22Rv1 (cell line): Measurements from ENCODE around the gene PRDM9.
"Not testable (repeated sequence)": the region's sequence is repeated elsewhere in the genome, so short reads cannot be mapped to it uniquely, and the experiment has no call there.

ENCODE experiments used
- ZFX ChIP-seq: fragments of 450-650 bp; IDR thresholded peaks from 2 replicates; pipeline ENCODE4 v1.6.1; 2017; ENCODE audit warnings: antibody characterized with exemption, borderline replicate concordance
- TF ChIP-seq, protein P1 (sequence below): fragments of 450-650 bp; IDR thresholded peaks from 2 replicates; pipeline ENCODE4 v1.5.1; 2017; ENCODE audit warnings: mild to moderate bottlenecking

DNA sequence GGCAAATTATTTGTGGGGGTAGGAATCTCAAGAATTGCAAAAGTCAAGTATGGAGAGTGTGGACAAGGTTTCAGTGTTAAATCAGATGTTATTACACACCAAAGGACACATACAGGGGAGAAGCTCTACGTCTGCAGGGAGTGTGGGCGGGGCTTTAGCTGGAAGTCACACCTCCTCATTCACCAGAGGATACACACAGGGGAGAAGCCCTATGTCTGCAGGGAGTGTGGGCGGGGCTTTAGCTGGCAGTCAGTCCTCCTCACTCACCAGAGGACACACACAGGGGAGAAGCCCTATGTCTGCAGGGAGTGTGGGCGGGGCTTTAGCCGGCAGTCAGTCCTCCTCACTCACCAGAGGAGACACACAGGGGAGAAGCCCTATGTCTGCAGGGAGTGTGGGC, 19.2 kb downstream of the PRDM9 start:
- TF ChIP-seq, protein P1, sequence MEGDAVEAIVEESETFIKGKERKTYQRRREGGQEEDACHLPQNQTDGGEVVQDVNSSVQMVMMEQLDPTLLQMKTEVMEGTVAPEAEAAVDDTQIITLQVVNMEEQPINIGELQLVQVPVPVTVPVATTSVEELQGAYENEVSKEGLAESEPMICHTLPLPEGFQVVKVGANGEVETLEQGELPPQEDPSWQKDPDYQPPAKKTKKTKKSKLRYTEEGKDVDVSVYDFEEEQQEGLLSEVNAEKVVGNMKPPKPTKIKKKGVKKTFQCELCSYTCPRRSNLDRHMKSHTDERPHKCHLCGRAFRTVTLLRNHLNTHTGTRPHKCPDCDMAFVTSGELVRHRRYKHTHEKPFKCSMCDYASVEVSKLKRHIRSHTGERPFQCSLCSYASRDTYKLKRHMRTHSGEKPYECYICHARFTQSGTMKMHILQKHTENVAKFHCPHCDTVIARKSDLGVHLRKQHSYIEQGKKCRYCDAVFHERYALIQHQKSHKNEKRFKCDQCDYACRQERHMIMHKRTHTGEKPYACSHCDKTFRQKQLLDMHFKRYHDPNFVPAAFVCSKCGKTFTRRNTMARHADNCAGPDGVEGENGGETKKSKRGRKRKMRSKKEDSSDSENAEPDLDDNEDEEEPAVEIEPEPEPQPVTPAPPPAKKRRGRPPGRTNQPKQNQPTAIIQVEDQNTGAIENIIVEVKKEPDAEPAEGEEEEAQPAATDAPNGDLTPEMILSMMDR, result not testable (repeated sequence)
- TF ChIP-seq ZFX, result not testable (repeated sequence)
